Mesenchymal stem cell (in vitro differentiated cells and primary cell): ENCODE measurements around the gene FAM83C.

Source experiments
- DNase-seq: peaks from one replicate; pipeline ENCODE4 v3.0.0-alpha.2; 2013
- H2AFZ ChIP-seq: one replicate; pipeline ENCODE4 v1.6.1; 2013; ENCODE audit warnings: low read depth, mild to moderate bottlenecking, control low read depth, inconsistent platforms, low read length, moderate library complexity
- H2AK5ac ChIP-seq: 2 replicates; pipeline ENCODE4 v1.6.1; 2013; ENCODE audit warnings: low read length, moderate library complexity, mild to moderate bottlenecking, inconsistent platforms; ENCODE audit not compliant: severe bottlenecking
- H2BK120ac ChIP-seq: one replicate; pipeline ENCODE4 v1.6.1; 2013; ENCODE audit warnings: low read depth, mild to moderate bottlenecking, inconsistent platforms, low read length, moderate library complexity
- H2BK12ac ChIP-seq, 2 experiments: one replicate each; pipeline ENCODE4 v1.6.1; 2013; ENCODE audit warnings: inconsistent platforms in 2 of 2, low read length in 2 of 2, mild to moderate bottlenecking in 2 of 2, moderate library complexity in 2 of 2, control low read depth in 1 of 2
- H2BK15ac ChIP-seq: one replicate; pipeline ENCODE4 v1.6.1; 2013; ENCODE audit warnings: mild to moderate bottlenecking, low read depth, inconsistent platforms; ENCODE audit not compliant: poor library complexity, severe bottlenecking
- H2BK5ac ChIP-seq: 2 replicates; pipeline ENCODE4 v1.6.1; 2013; ENCODE audit warnings: low read depth, mild to moderate bottlenecking, low read length, control low read depth, inconsistent platforms; ENCODE audit not compliant: poor library complexity, severe bottlenecking
- H3K14ac ChIP-seq, 2 experiments: one replicate each; pipeline ENCODE4 v1.6.1; 2013; ENCODE audit warnings: inconsistent platforms in 2 of 2, low read length in 2 of 2, control low read depth in 1 of 2, mild to moderate bottlenecking in 1 of 2, moderate library complexity in 1 of 2
- H3K18ac ChIP-seq, 2 experiments: one replicate each; pipeline ENCODE4 v1.6.1; 2013; ENCODE audit warnings: inconsistent platforms in 2 of 2, low read length in 2 of 2, control low read depth in 1 of 2, low read depth in 1 of 2, mild to moderate bottlenecking in 1 of 2
- H3K23ac ChIP-seq, 2 experiments: one replicate each; pipeline ENCODE4 v1.6.1; 2013; ENCODE audit warnings: inconsistent platforms in 2 of 2, low read length in 2 of 2, mild to moderate bottlenecking in 2 of 2, moderate library complexity in 2 of 2, control low read depth in 1 of 2
- H3K27ac ChIP-seq: 2 replicates; pipeline ENCODE4 v1.5.1; 2013; ENCODE audit warnings: mild to moderate bottlenecking, moderate library complexity, low read length, control low read depth, inconsistent platforms; ENCODE audit not compliant: poor library complexity, severe bottlenecking
- H3K27me3 ChIP-seq, 2 experiments: 2 replicates each; pipeline versions ENCODE4 v1.6.1 to v1.7.0; 2013; ENCODE audit warnings: low read length in 2 of 2, mild to moderate bottlenecking in 2 of 2, moderate library complexity in 2 of 2, control low read depth in 1 of 2, inconsistent platforms in 1 of 2; ENCODE audit not compliant: control insufficient read depth in 1 of 2, insufficient read depth in 1 of 2
- H3K36me3 ChIP-seq, 2 experiments: 2 replicates each; pipeline versions ENCODE4 v1.6.1 to v1.7.0; 2013; ENCODE audit warnings: low read length in 2 of 2, control low read depth in 1 of 2, inconsistent platforms in 1 of 2, low read depth in 1 of 2, mild to moderate bottlenecking in 1 of 2; ENCODE audit not compliant: insufficient read depth in 2 of 2, control insufficient read depth in 1 of 2
- H3K4ac ChIP-seq, 2 experiments: one replicate each; pipeline ENCODE4 v1.6.1; 2013; ENCODE audit warnings: inconsistent platforms in 2 of 2, low read length in 2 of 2, mild to moderate bottlenecking in 2 of 2, moderate library complexity in 2 of 2, control low read depth in 1 of 2, low read depth in 1 of 2
- H3K4me1 ChIP-seq: 2 replicates; pipeline ENCODE4 v1.6.1; 2013; ENCODE audit warnings: low read depth, low read length, control low read depth; ENCODE audit not compliant: control insufficient read depth, insufficient read depth
- H3K4me2 ChIP-seq: 2 replicates; pipeline ENCODE4 v1.6.1; 2013; ENCODE audit warnings: low read length, mild to moderate bottlenecking, inconsistent platforms; ENCODE audit not compliant: poor library complexity, severe bottlenecking
- H3K4me3 ChIP-seq, 2 experiments: 2 replicates each; pipeline versions ENCODE4 v1.5.1 to v1.7.0; 2013; ENCODE audit warnings: low read length in 2 of 2, mild to moderate bottlenecking in 2 of 2, control low read depth in 1 of 2, low read depth in 1 of 2; ENCODE audit not compliant: insufficient read depth in 1 of 2
- H3K79me1 ChIP-seq: replicated peaks from 2 replicates; pipeline ENCODE4 v1.6.1; 2013; ENCODE audit warnings: mild to moderate bottlenecking, control low read depth, low read length, inconsistent platforms; ENCODE audit not compliant: poor library complexity, severe bottlenecking
- H3K9ac ChIP-seq: 2 replicates; pipeline ENCODE4 v1.7.0; 2013; ENCODE audit warnings: mild to moderate bottlenecking, low read length, moderate library complexity
- H3K9me3 ChIP-seq: 2 replicates; pipeline ENCODE4 v1.7.0; 2013; ENCODE audit warnings: mild to moderate bottlenecking, low read length; ENCODE audit not compliant: control insufficient read depth
- H4K8ac ChIP-seq: one replicate; pipeline ENCODE4 v1.6.1; 2013; ENCODE audit warnings: inconsistent platforms, mild to moderate bottlenecking, low read length, moderate library complexity
- H4K91ac ChIP-seq: one replicate; pipeline ENCODE4 v1.6.1; 2013; ENCODE audit warnings: mild to moderate bottlenecking, low read length, inconsistent platforms
- WGBS: methylation state at CpG from one replicate; pipeline ENCODE4 v1.1.7; 2013; ENCODE audit warnings: mixed read lengths; 5-methylcytosine and 5-hydroxymethylcytosine counted together

The FAM83C gene

DNA sequence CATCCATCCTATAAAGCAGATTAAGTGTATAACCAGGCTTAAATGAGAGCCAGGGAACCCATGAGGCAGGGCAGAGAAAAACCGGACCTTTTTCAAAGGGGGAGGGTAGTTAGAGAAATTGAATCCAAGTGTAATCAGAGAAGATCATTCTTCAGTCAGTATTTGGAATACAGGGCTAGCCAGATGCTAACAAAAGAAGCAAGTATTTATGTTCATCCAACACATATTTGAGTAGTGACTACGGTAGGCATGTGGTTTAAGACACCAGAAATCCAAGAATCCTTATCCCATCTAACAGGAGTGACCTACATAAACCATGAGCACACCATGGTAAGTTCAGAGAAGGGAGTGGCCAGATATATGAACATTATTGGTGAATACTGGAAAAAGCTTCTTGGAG, 46.8 kb upstream of the FAM83C start:
- Histone ChIP-seq H3K14ac (no peak overlapping the region), H3K9me3 (no peaks in the 10 kb centered on the region), H3K4me2 (no peak overlapping the region), H3K18ac (no peak overlapping the region), H3K36me3 (peaks cover 0 to 17% of the 10 kb centered on the region in 2 experiments), H3K27ac (peak overlapping the region; percentile 94), H3K9ac (peak overlapping the region; percentile 51), H4K8ac (no peak overlapping the region), H2BK120ac (no peak overlapping the region), H3K27me3 (no peaks in the 10 kb centered on the region), H2AFZ (no peak overlapping the region), H3K4me1 (peaks cover 13% of the 10 kb centered on the region), H3K4me3 (no peak overlapping the region), H2BK5ac (no peak overlapping the region), H4K91ac (no peak overlapping the region), H3K79me1 (peaks cover 5% of the 10 kb centered on the region), H2BK15ac (no peak overlapping the region), H2BK12ac (no peak overlapping the region), H3K23ac (no peak overlapping the region), H3K4ac (no peak overlapping the region), H2AK5ac (peak overlapping the region; percentile 3)
- DNase-seq, result peak; percentile 88
- 11% methylated on average over 1 of the region's 2 CpGs for WGBS

DNA sequence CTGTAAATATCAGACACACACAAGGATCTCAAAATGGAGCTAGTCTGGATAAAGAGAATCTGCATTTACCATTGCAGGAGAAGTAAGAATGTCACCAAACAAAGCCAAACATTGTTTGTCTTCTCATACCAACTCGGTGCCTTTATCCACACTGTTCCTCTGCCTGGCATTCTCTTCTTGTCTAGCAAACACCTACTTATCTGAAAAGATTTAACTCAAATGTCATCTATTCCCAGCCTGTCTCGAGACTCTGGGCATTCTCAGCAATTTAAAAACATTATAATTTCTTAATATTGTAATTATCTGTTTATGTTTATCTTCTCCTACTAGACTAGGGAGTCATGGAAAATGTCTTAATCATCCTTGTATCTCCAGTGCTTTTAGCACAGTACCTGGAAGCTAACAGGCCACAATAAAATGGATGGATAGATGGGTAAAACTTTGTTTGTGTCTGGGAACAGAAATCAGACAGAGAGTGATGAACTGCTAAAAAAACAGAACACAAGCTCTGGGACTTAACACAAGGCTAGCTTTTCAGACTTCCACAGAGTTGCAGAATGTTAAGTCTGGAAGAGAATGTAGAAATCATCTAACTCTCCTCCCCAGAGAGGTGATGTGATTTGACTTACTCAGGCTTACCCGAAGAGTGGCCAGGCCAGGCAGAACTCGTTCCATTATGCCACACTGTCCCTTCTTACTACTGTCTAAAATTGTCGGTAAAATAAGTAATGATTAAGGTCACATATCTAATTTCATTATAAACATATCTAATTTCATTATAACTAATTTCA, 42.3 kb upstream of the FAM83C start:
- Histone ChIP-seq H2BK15ac (no peak overlapping the region), H2AFZ (no peak overlapping the region), H3K79me1 (peaks cover 7% of the 10 kb centered on the region), H3K9me3 (no peaks in the 10 kb centered on the region), H3K18ac (peak overlapping the region in 1 of 2 experiments; percentile 21), H2BK12ac (no peak overlapping the region), H4K91ac (no peak overlapping the region), H3K4me1 (peaks cover 3% of the 10 kb centered on the region), H2BK120ac (no peak overlapping the region), H3K4me3 (no peak overlapping the region), H3K14ac (no peak overlapping the region), H3K4ac (no peak overlapping the region), H3K23ac (no peak overlapping the region), H3K27ac (no peak overlapping the region), H2AK5ac (no peak overlapping the region), H3K4me2 (no peak overlapping the region), H2BK5ac (no peak overlapping the region), H3K9ac (peak overlapping the region; percentile 41), H4K8ac (no peak overlapping the region), H3K36me3 (peaks cover 4 to 9% of the 10 kb centered on the region in 2 experiments), H3K27me3 (no peaks in the 10 kb centered on the region)
- DNase-seq, result peak; percentile 22
- WGBS, result 85% methylated on average over 2 of the region's 5 CpGs

DNA sequence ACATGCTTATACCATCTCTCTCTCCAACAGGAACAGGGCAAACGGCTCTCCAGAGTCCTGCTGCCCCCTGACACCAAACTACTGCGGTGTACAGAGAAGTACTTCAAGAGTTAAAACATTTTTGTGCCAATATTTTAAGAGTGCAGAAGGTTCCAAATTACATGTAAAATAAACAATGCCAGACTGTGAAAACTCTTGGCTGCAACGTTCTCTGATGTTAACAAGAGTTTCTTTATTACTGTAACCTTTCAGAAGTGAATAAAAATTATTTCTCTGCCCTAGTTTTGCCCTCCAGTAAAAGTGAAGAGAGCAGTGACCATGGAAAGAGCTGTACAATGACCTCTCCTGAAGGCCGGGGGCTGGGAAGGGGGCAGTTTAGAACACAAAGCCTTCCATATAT, 41.4 kb upstream of the FAM83C start:
- Histone ChIP-seq H2BK5ac (no peak overlapping the region), H3K27ac (no peak overlapping the region), H3K14ac (no peak overlapping the region), H4K91ac (no peak overlapping the region), H3K23ac (no peak overlapping the region), H4K8ac (no peak overlapping the region), H3K27me3 (no peaks in the 10 kb centered on the region), H3K36me3 (peaks cover 4 to 9% of the 10 kb centered on the region in 2 experiments), H2AFZ (no peak overlapping the region), H2BK120ac (no peak overlapping the region), H3K4me2 (no peak overlapping the region), H3K18ac (peak overlapping the region in 1 of 2 experiments; percentile 56), H3K9ac (peak overlapping the region; percentile 41), H3K79me1 (peaks cover 8% of the 10 kb centered on the region), H3K4me3 (no peak overlapping the region), H3K9me3 (no peaks in the 10 kb centered on the region), H2BK15ac (no peak overlapping the region), H2AK5ac (no peak overlapping the region), H3K4me1 (peaks cover 3% of the 10 kb centered on the region), H3K4ac (no peak overlapping the region), H2BK12ac (no peak overlapping the region)
- 80% methylated on average over 1 of the region's 4 CpGs for WGBS
- no peak for DNase-seq

DNA sequence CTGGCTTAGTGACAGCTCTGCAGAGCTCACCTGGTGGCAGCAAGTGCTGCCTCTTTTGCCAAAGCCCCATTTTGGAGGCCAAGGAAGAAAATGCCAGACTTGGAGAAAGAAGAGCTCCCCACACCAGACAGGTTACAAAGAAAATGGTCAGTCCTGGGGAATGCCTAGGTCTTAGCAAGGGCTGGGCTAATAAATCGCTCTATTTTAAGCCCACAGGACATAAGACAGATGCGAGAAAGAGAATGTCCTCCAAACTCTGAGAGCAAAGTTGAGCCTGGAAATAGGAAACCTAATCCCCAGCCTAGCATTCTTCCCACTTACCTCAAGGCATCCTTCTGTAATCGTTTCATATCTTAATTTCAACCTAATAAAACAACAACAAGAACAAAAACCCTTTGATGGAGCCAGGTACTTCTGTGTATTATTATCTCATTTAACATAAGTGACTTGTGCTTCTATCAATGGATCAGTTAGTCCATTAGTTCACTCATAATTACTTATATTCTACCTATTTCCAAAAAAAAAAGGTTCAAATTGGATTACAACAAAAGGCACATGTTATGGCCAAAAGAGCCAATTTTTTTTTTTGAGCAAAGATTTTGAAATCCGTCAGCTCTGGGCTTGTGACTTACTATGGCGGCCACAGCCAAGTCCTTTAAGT, 40.4 kb upstream of the FAM83C start:
- H2BK5ac ChIP-seq, result no peak overlapping the region
- H3K4me2 ChIP-seq, result no peak overlapping the region

More for the DNA sequence above, 40.4 kb upstream of the FAM83C start:
- Histone ChIP-seq H3K27ac (no peak overlapping the region), H2BK12ac (no peak overlapping the region), H3K79me1 (peaks cover 8% of the 10 kb centered on the region), H3K4ac (no peak overlapping the region), H2AFZ (no peak overlapping the region), H3K9ac (no peak overlapping the region), H3K4me3 (no peak overlapping the region), H3K9me3 (no peaks in the 10 kb centered on the region), H3K4me1 (no peaks in the 10 kb centered on the region), H3K27me3 (no peaks in the 10 kb centered on the region), H2BK120ac (no peak overlapping the region), H3K18ac (no peak overlapping the region), H2AK5ac (no peak overlapping the region), H2BK15ac (no peak overlapping the region), H3K23ac (no peak overlapping the region), H3K36me3 (peaks cover 4 to 9% of the 10 kb centered on the region in 2 experiments), H4K8ac (no peak overlapping the region), H3K14ac (no peak overlapping the region), H4K91ac (no peak overlapping the region)
- 89% methylated on average over 4 of the region's 5 CpGs for WGBS
- DNase-seq, result no peak
